Osteoblast (primary cell): Measurements from ENCODE around the gene SEMA5B. TPM values are rescaled to one million over a fixed set of nuclear protein-coding genes. Genes with fewer than 3 reads are reported as not detected.

Experiments
- DNase-seq: peaks from one replicate; pipeline ENCODE4 v3.0.0; 2011; ENCODE audit warnings: low spot score, mixed read lengths; ENCODE audit not compliant: insufficient read length; ENCODE audit errors: missing footprints
- H2AFZ ChIP-seq: 2 replicates; pipeline ENCODE4 v1.6.0; 2011; ENCODE audit warnings: mild to moderate bottlenecking, low read length
- H3K27ac ChIP-seq: 2 replicates; pipeline ENCODE4 v1.5.1; 2011; ENCODE audit warnings: mild to moderate bottlenecking, low read depth, low read length, moderate library complexity
- H3K27me3 ChIP-seq: 2 replicates; pipeline ENCODE4 v1.6.0; 2012; ENCODE audit warnings: mild to moderate bottlenecking, control low read depth, inconsistent platforms, low read length, moderate library complexity; ENCODE audit not compliant: insufficient read depth
- H3K36me3 ChIP-seq: 2 replicates; pipeline ENCODE4 v1.5.1; 2011; ENCODE audit warnings: mild to moderate bottlenecking, low read length, control low read depth, moderate library complexity; ENCODE audit not compliant: insufficient read depth
- H3K4me1 ChIP-seq: 2 replicates; pipeline ENCODE4 v1.5.1; 2011; ENCODE audit warnings: mild to moderate bottlenecking, low read length, control low read depth, moderate library complexity; ENCODE audit not compliant: insufficient read depth
- H3K4me2 ChIP-seq: 2 replicates; pipeline ENCODE4 v1.6.0; 2011; ENCODE audit warnings: mild to moderate bottlenecking, low read length; ENCODE audit not compliant: insufficient read depth
- H3K4me3 ChIP-seq: fragments of 200-600 bp; sonication (generic); 3 replicates; pipeline ENCODE4 v1.5.1; 2012; ENCODE audit warnings: mild to moderate bottlenecking, low read length, inconsistent platforms; ENCODE audit not compliant: insufficient read depth
- H3K79me2 ChIP-seq: 2 replicates; pipeline ENCODE4 v1.6.0; 2012; ENCODE audit warnings: mild to moderate bottlenecking, low read length, control low read depth, inconsistent platforms; ENCODE audit not compliant: insufficient read depth
- H3K9me3 ChIP-seq: 2 replicates; pipeline ENCODE4 v1.5.1; 2011; ENCODE audit warnings: low read depth, low read length, control low read depth
- H4K20me1 ChIP-seq: 2 replicates; pipeline ENCODE4 v1.6.0; 2012; ENCODE audit warnings: mild to moderate bottlenecking, low read length, control low read depth; ENCODE audit not compliant: insufficient read depth
- total RNA-seq: library from RNA; depleted of rRNA; stranded (reverse); fragments of >200 nt; gene quantifications from 2 replicates; pipeline ENCODE4 v1.2.3, GENCODE V29; 2012
- TF ChIP-seq, protein P1 (sequence below): IDR thresholded peaks from 2 replicates; pipeline ENCODE4 v1.5.1; 2011; ENCODE audit warnings: mild to moderate bottlenecking, low read depth, low read length, moderate library complexity; ENCODE audit errors: extremely low read depth

SEMA5B gene
- total RNA-seq, 1 donor = not detected

DNA sequence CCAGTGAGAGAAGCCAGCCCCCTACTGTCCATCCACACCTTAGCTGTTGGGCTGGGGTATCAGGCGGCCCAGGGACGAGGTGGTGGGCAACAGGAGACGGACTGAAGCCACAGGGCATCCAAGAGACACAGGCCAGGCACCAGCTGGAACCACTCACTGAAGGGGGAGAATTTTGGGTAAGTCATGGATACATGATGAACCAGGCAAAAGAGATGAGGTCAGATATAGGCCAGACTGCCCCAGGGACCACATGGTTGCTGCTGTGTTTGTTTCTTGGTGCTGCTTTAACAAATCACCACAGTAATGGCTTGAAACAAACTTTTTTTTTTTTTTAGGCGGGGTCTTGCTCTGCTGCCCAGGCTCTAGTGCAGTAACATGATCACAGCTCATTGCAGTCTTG, 66.4 kb downstream of the SEMA5B start:
- no peak for DNase-seq

DNA sequence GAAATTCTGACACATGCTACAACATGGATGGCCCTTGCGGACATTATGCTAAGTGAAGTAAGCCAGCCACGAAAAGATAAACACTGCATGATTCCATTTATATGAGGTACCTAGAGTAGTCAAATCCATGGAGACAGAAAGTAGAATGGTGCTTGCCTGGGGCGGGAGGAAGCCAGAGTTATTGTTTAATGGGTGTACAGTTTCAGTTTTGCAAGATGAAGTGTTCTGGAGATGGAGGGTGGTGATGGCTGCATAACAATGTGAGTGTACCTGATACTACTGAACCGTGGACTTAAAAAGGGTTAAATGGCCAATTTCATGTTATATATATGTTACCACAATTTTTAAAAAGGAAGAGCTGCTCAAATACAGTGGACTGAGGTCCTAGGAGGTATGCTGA, 66.9 kb downstream of the SEMA5B start:
- H3K27ac ChIP-seq = no peak overlapping the region
- no peaks in the 10 kb centered on the region for H4K20me1 ChIP-seq
- no peaks in the 10 kb centered on the region for H3K79me2 ChIP-seq
- H3K4me3 ChIP-seq = no peak overlapping the region
- H3K36me3 ChIP-seq = no peaks in the 10 kb centered on the region
- DNase-seq = no peak
- H2AFZ ChIP-seq = no peak overlapping the region
- H3K4me1 ChIP-seq = no peaks in the 10 kb centered on the region
- H3K4me2 ChIP-seq = no peak overlapping the region
- no peaks in the 10 kb centered on the region for H3K9me3 ChIP-seq
- peaks cover 71% of the 10 kb centered on the region for H3K27me3 ChIP-seq
- TF ChIP-seq, protein P1, sequence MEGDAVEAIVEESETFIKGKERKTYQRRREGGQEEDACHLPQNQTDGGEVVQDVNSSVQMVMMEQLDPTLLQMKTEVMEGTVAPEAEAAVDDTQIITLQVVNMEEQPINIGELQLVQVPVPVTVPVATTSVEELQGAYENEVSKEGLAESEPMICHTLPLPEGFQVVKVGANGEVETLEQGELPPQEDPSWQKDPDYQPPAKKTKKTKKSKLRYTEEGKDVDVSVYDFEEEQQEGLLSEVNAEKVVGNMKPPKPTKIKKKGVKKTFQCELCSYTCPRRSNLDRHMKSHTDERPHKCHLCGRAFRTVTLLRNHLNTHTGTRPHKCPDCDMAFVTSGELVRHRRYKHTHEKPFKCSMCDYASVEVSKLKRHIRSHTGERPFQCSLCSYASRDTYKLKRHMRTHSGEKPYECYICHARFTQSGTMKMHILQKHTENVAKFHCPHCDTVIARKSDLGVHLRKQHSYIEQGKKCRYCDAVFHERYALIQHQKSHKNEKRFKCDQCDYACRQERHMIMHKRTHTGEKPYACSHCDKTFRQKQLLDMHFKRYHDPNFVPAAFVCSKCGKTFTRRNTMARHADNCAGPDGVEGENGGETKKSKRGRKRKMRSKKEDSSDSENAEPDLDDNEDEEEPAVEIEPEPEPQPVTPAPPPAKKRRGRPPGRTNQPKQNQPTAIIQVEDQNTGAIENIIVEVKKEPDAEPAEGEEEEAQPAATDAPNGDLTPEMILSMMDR = no peak

More for the DNA sequence above, 66.4 kb downstream of the SEMA5B start:
- TF ChIP-seq, protein P1 = no peak
- Histone ChIP-seq H3K79me2 (no peaks in the 10 kb centered on the region), H4K20me1 (no peaks in the 10 kb centered on the region), H3K4me1 (no peaks in the 10 kb centered on the region), H3K27ac (no peak overlapping the region), H3K4me3 (no peak overlapping the region), H3K36me3 (no peaks in the 10 kb centered on the region), H3K27me3 (peaks cover 71% of the 10 kb centered on the region), H3K4me2 (no peak overlapping the region), H2AFZ (no peak overlapping the region), H3K9me3 (no peaks in the 10 kb centered on the region)

DNA sequence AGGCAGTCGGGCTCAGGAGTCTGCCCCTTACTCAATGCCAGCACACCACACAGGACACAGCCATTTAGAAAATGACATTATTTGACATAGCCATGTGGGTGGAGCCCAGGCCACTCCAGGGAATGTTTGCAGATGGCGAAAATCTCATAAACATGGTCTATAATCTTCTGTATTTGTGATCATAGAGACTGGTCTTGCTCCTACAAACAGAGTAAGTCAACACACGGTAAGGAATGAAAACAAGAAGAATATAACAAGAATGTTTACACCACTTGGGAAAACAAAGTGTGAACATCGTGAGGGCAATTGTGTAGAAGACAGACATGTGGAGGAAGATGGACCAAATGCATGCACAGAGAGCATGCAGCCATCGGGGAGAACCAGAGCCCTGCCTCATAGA, 68.2 kb downstream of the SEMA5B start:
- DNase-seq = no peak
- no peak overlapping the region for H3K4me3 ChIP-seq
- no peaks in the 10 kb centered on the region for H3K36me3 ChIP-seq
- no peaks in the 10 kb centered on the region for H3K79me2 ChIP-seq
- H3K27ac ChIP-seq = no peak overlapping the region
- H3K9me3 ChIP-seq = no peaks in the 10 kb centered on the region
- no peak overlapping the region for H2AFZ ChIP-seq
- H3K27me3 ChIP-seq = peaks cover 60% of the 10 kb centered on the region
- no peaks in the 10 kb centered on the region for H3K4me1 ChIP-seq
- TF ChIP-seq, protein P1 = no peak
- H3K4me2 ChIP-seq = no peak overlapping the region
- no peaks in the 10 kb centered on the region for H4K20me1 ChIP-seq

DNA sequence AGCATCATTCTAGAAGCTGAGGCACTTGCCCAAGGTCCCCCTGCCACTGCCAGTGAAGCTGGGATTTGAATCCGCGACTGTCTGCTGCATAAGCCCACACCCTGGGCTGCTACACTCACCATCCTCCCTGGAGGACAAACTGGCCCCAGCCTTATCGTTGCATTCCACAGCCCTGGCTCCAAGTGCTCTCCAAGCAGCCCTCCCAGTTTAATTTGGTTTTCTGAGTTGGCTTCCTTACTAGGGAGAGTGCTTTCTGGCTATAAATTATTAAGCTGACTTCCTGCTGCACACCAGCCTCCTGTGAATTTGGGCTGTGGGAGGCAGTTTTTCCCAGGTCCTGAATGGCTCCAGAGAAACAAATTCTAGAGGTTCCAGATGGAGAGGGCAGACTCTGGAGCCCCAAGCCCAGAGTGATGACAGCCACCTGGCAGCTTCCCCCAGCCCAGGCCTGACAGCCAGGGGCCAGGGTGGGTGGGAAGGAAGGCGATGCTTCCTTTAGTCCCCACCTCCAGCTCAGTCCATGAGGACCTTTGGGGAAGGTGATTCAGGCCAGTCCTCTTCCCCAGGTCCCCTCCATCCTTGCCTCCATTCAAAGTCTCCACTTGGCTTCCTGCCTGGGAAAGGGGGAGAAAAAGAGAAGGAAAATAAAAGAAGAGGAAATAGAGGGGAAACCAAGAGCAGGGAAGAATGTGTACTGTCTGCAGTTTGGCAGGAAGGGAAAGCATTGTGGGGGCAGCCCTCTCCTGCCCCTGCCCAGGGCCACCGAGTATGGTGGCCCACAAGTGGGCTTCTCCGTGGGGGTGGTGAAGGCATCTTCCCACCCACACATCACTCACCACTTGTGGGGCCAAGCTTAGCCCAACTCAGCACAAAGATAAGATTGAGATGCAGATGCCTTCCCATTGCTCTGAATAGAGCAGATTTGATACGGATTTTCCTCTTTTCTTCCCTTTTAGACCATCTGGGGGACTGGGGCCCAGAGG, 69.6 kb downstream of the SEMA5B start:
- TF ChIP-seq, protein P1 = no peak
- Histone ChIP-seq H3K27ac (no peak overlapping the region), H3K79me2 (no peaks in the 10 kb centered on the region), H2AFZ (no peak overlapping the region), H3K4me2 (no peak overlapping the region), H3K4me1 (no peaks in the 10 kb centered on the region), H4K20me1 (no peaks in the 10 kb centered on the region), H3K36me3 (no peaks in the 10 kb centered on the region), H3K4me3 (no peak overlapping the region), H3K9me3 (no peaks in the 10 kb centered on the region), H3K27me3 (peaks cover 49% of the 10 kb centered on the region)
- DNase-seq = peak; percentile 66
